Pancreas (tissue), 10 donors: Measurements from ENCODE around the gene NINJ1. TPM values are rescaled to one million over a fixed set of nuclear protein-coding genes. Genes with fewer than 3 reads are reported as not detected.

ENCODE experiments used
- ATAC-seq, 4 donors: fragments of 200-7000 bp; cut with Tn5 transposase; one replicate each; pipeline versions ENCODE4 v1.8.0 to v1.9.1; 2020; ENCODE audit warnings: mild to moderate bottlenecking in 4 of 4, moderate library complexity in 4 of 4
- DNase-seq, 6 donors: peaks; one replicate each; pipeline ENCODE4 v3.0.0-alpha.2; 2020
- FAIRE-seq: peaks from 2 replicates; lab custom pipeline; 2012; peaks lifted over from hg19 to GRCh38; lab: Jason Lieb, UNC
- H3K27ac ChIP-seq, 4 donors: fragments of 200-600 bp; sonication (generic); 1 replicate in 3 of 4; 2 replicates in 1 of 4; pipeline versions ENCODE4 v1.5.0 to v1.8.0; 2020
- H3K27me3 ChIP-seq, 4 donors: fragments of 200-600 bp; one replicate each; pipeline ENCODE4 v1.8.0; 2021
- H3K36me3 ChIP-seq, 3 donors: fragments of 200-600 bp; sonication (generic) in 1 of 3; one replicate each; pipeline versions ENCODE4 v1.5.0 to v1.8.0; 2020 to 2021
- H3K4me1 ChIP-seq, 3 donors: fragments of 200-600 bp; one replicate each; pipeline ENCODE4 v1.8.0; 2021
- H3K4me3 ChIP-seq, 4 donors: fragments of 200-600 bp; sonication (generic) in 2 of 4; one replicate each; pipeline versions ENCODE4 v1.5.0 to v1.8.0; 2020 to 2021
- H3K9me3 ChIP-seq, 4 donors: fragments of 200-600 bp; one replicate each; pipeline ENCODE4 v1.8.0; 2021
- WGBS, 2 donors: extraction: QIAGEN DNeasy Blood & Tissue Kit; methylation state at CpG; one replicate each; pipeline ENCODE4 v1.1.7; 2013; 5-methylcytosine and 5-hydroxymethylcytosine counted together
- intact Hi-C, 3 donors: fragments of 100-400 bp; cut with DNase I; formaldehyde crosslinking; loops; one replicate each; pipeline versions ENCODE4 v1.11.1 to v1.14.2; 2022
- polyA plus RNA-seq, 2 donors: library from polyadenylated mRNA; stranded (reverse); fragments of 200-250 nt; gene quantifications; one replicate each; pipeline ENCODE4 v1.2.3, GENCODE V29; 2013
- total RNA-seq, 6 donors: library from RNA; stranded (reverse); fragmentation: NEBNext Ultra II Directional in 4 of 6; extraction: Animal tissue kit (Norgen Biotek cat#: 25700) in 4 of 6; gene quantifications; one replicate each; pipeline versions ENCODE4 v1.2.1 to v1.2.4, GENCODE V29; 2021 to 2023
- TF ChIP-seq, protein P1 (sequence below), 4 donors: fragments of 200-600 bp; sonication (generic) in 3 of 4; IDR thresholded peaks; one replicate each; pipeline versions ENCODE4 v1.5.0 to v1.8.0; 2021; ENCODE audit warnings: antibody characterized with exemption in 4 of 4
- donor health status: healthy with polysubstance abuse.
- donor health status: DM: no; HTN: no; CAD: no; lungs with moderate emphysema.
- donor health status: DM: no; HTN: no; CAD: no.
- donor health status: control.
- donor health status: control.
- donor health status: Bipolar disorder and iron deficiency.
- donor health status: DM: yes; HTN: yes; CAD: no.
- donor health status: DM: no; HTN: no; CAD: no.
- donor health status: DM: no; HTN: no; CAD: no.
- donor health status: DM: yes; HTN: yes; CAD: no.

Gene NINJ1
- total RNA-seq (10 to 100 TPM; 15.6 to 33.2 (median 19.3) TPM), polyA plus RNA-seq (10 to 100 TPM; 26.2 to 28.1 TPM)

- intact Hi-C loops = no loop called here
- peak; percentile 80 to 90 (median 86) for ATAC-seq
- no peaks in the 10 kb centered on the region for H3K36me3 ChIP-seq
- no peak for FAIRE-seq
- WGBS, 2 donors = 0% methylated on average over 49 to 78 of the region's 78 CpGs
- DNase-seq = peak; percentile 66 to 90 (median 76)
- TF ChIP-seq, protein P1, sequence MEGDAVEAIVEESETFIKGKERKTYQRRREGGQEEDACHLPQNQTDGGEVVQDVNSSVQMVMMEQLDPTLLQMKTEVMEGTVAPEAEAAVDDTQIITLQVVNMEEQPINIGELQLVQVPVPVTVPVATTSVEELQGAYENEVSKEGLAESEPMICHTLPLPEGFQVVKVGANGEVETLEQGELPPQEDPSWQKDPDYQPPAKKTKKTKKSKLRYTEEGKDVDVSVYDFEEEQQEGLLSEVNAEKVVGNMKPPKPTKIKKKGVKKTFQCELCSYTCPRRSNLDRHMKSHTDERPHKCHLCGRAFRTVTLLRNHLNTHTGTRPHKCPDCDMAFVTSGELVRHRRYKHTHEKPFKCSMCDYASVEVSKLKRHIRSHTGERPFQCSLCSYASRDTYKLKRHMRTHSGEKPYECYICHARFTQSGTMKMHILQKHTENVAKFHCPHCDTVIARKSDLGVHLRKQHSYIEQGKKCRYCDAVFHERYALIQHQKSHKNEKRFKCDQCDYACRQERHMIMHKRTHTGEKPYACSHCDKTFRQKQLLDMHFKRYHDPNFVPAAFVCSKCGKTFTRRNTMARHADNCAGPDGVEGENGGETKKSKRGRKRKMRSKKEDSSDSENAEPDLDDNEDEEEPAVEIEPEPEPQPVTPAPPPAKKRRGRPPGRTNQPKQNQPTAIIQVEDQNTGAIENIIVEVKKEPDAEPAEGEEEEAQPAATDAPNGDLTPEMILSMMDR (IDR thresholded peaks at IDR 0.05) = no peak
- no peaks in the 10 kb centered on the region for H3K9me3 ChIP-seq
- peaks cover 16 to 35% (median 20%) of the 10 kb centered on the region in 3 donors for H3K4me1 ChIP-seq
- no peaks in the 10 kb centered on the region for H3K27me3 ChIP-seq
- H3K4me3 ChIP-seq = peak within 1 kb of the TSS; percentile 76 to 94 (median 90)
- peak within 1 kb of the TSS; percentile 84 to 95 (median 94) for H3K27ac ChIP-seq
These were observed at the start of gene NINJ1 for GRCh38 chr9:93134015-93134739. Gene NINJ1, minus strand, starts transcription at chr9:93134251. Its CDS starts 34 bp downstream, at chr9:93134217.

DNA sequence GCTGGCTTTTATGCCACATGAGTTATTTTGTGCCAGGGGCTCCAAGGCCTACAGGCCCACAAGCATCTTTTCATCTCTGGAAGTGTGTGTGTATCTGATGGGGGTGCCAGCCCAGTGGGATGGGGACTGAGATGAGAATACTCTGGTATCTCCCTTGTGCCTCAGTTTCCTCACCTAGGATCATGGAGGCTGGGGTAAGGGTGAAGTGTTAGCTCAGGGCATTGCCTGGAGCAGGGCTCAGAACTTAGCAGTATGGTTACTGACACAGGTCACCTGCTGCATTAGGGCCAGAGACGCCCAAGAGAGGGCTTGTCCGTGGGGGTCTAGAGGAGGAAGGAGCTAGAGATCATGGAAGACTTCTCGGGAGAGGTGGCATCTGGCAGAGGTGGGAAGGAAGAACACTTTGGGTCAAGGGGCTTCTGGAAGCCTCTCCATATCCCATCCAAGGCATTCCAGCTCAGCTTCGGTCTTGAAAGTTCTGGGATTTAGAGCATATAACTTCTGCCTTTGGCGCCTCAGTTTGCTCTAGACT is 49.1 kb upstream of the NINJ1 start:
- no peaks in the 10 kb centered on the region for H3K36me3 ChIP-seq
- no peaks in the 10 kb centered on the region for H3K27me3 ChIP-seq
- no peaks in the 10 kb centered on the region for H3K9me3 ChIP-seq
- peaks cover 9 to 23% (median 16%) of the 10 kb centered on the region in 3 donors for H3K4me1 ChIP-seq
- H3K27ac ChIP-seq = peak overlapping the region in 1 of 4 donors; percentile 3
- TF ChIP-seq, protein P1 (IDR thresholded peaks at IDR 0.05) = no peak
- DNase-seq (no peak), ATAC-seq (no peak), FAIRE-seq (no peak)
- intact Hi-C loops = loop anchor here in 1 of 3 donors (10.0 kb wide), 1 partner anchor 122 kb away; no protein-coding TSS in a partner anchor
- 80 to 88% methylated on average over 5 of the region's 5 CpGs for WGBS, 2 donors
- H3K4me3 ChIP-seq = peak overlapping the region in 3 of 4 donors; percentile 66 to 76 (median 67)

- TF ChIP-seq, protein P1 (IDR thresholded peaks at IDR 0.05) = no peak
- H3K36me3 ChIP-seq = no peaks in the 10 kb centered on the region
- H3K27ac ChIP-seq = peak overlapping the region in 1 of 4 donors; percentile 3
- DNase-seq (peak in 4 of 6 donors; percentile 61 to 84 (median 73)), ATAC-seq (peak; percentile 24 to 45 (median 32)), FAIRE-seq (no peak)
- no peaks in the 10 kb centered on the region for H3K27me3 ChIP-seq
- peaks cover 9 to 18% (median 11%) of the 10 kb centered on the region in 3 donors for H3K4me1 ChIP-seq
- WGBS, 2 donors = 22 to 29% methylated on average over 6 of the region's 6 CpGs
- H3K4me3 ChIP-seq = no peak overlapping the region
- no peaks in the 10 kb centered on the region for H3K9me3 ChIP-seq
- intact Hi-C loops = loop anchor here in 1 of 3 donors (10.0 kb wide), 1 partner anchor 122 kb away; no protein-coding TSS in a partner anchor
These were observed 48.5 kb upstream of the NINJ1 start for GRCh38 chr9:93182572-93182971.

GRCh38 chr9:93181672-93182435 is 47.8 kb upstream of the NINJ1 start:
- no peaks in the 10 kb centered on the region for H3K9me3 ChIP-seq
- WGBS, 2 donors = 72 to 77% methylated on average over 5 of the region's 5 CpGs
- ATAC-seq (no peak), DNase-seq (no peak), FAIRE-seq (no peak)
- TF ChIP-seq, protein P1 (IDR thresholded peaks at IDR 0.05) = no peak
- H3K4me1 ChIP-seq = peaks cover 9 to 18% (median 11%) of the 10 kb centered on the region in 3 donors
- intact Hi-C loops = loop anchor here in 1 of 3 donors (10.0 kb wide), 1 partner anchor 123 kb away; no protein-coding TSS in a partner anchor
- no peaks in the 10 kb centered on the region for H3K27me3 ChIP-seq
- H3K4me3 ChIP-seq = no peak overlapping the region
- H3K36me3 ChIP-seq = no peaks in the 10 kb centered on the region
- H3K27ac ChIP-seq = no peak overlapping the region
